ENCODE measurements around the gene TMEM42.

TMEM42 gene

GRCh38 chr3:44914936-44915335 is 53.2 kb downstream of the TMEM42 start:
- no peak for DNase-seq

Measured in activated CD4-positive, alpha-beta T cell treated with anti-CD3 and anti-CD28 coated beads for 4 hours (primary cell).